Measurements from ENCODE around the gene MAPRE2. TPM values are rescaled to one million over a fixed set of nuclear protein-coding genes. Genes with fewer than 3 reads are reported as not detected.

MAPRE2 gene
- total RNA-seq, 1 experiment from 2014 or later = 29.4 TPM

GRCh38 chr18:35086704-35087103 is 45.5 kb downstream of the MAPRE2 start:
- no peak for TF ChIP-seq CTCF (conservative IDR thresholded peaks at IDR 0.05)
- H2AK5ac ChIP-seq (ENCODE audit: insufficient read length, low read length) = no peak overlapping the region
- DNase-seq = no peak
- H3T11ph ChIP-seq (ENCODE audit: low read length) = no peak overlapping the region
- WGBS (ENCODE audit: extremely low coverage, insufficient read length, low lambda C conversion rate) = no CpG with 5 or more reads among the region's 2 CpGs
- no peaks in the 10 kb centered on the region for H4K20me1 ChIP-seq (ENCODE audit: control insufficient read depth, insufficient read depth, insufficient read length)
- no peak overlapping the region for H4K8ac ChIP-seq (replicated peaks; ENCODE audit: insufficient read length, low read depth, low read length)
- no peak overlapping the region for H2AFZ ChIP-seq (ENCODE audit: low read length)
- no peak overlapping the region for H2BK20ac ChIP-seq (ENCODE audit: low read depth, low read length, poor library complexity, severe bottlenecking)
- no peak overlapping the region for H3K14ac ChIP-seq (ENCODE audit: insufficient read depth, low read length)
- H3K27me3 ChIP-seq (ENCODE audit: insufficient read depth, low read length) = no peaks in the 10 kb centered on the region
- H2BK5ac ChIP-seq (ENCODE audit: insufficient read length, low read length) = no peak overlapping the region
- no peaks in the 10 kb centered on the region for H3K9me3 ChIP-seq (ENCODE audit: control insufficient read depth, low read depth, low read length)
- Mint-ChIP-seq H3K27me3 (ENCODE audit: low read depth) (no peaks in the 10 kb centered on the region), H3K36me3 (ENCODE audit: insufficient read depth in 1 of 3, low read depth in 3 of 3) (no peaks in the 10 kb centered on the region), H3K27ac (no peak overlapping the region), H3K4me1 (peaks cover 0 to 2% of the 10 kb centered on the region in 2 experiments; a peak in 1 of 4 replicates), H3K4me3 (no peak overlapping the region), H3K9me3 (no peaks in the 10 kb centered on the region)
- H3K27ac ChIP-seq (ENCODE audit: insufficient read length, low read depth, low read length) = no peak overlapping the region
- no peaks in the 10 kb centered on the region for H3K4me1 ChIP-seq (ENCODE audit: insufficient read depth, low read length)
- H2BK15ac ChIP-seq (ENCODE audit: low read depth, low read length) = no peak overlapping the region
- no peak overlapping the region for H3K4me2 ChIP-seq (ENCODE audit: insufficient read depth, insufficient read length, low read length)
- H3K79me2 ChIP-seq (ENCODE audit: insufficient read depth, low read length) = no peaks in the 10 kb centered on the region
- no peak overlapping the region for H3K18ac ChIP-seq (ENCODE audit: insufficient read length, low read depth, low read length)
- no peak overlapping the region for H3K4ac ChIP-seq (ENCODE audit: low read depth, low read length)
- no peak overlapping the region for H2BK120ac ChIP-seq (ENCODE audit: low read depth, low read length, poor library complexity, severe bottlenecking)
- H3K56ac ChIP-seq (ENCODE audit: insufficient read length, low read depth, low read length) = no peak overlapping the region
- no peak overlapping the region for H2BK12ac ChIP-seq (ENCODE audit: insufficient read length, low read depth, low read length)
- no peak overlapping the region for H4K91ac ChIP-seq (ENCODE audit: insufficient read length, low read depth, low read length)
- no peak overlapping the region for H4K5ac ChIP-seq (ENCODE audit: insufficient read length, low read depth, low read length)
- no peaks in the 10 kb centered on the region for H3K23me2 ChIP-seq (ENCODE audit: insufficient read length, low read depth, low read length, poor library complexity, severe bottlenecking)
- no peak overlapping the region for H3K9ac ChIP-seq (ENCODE audit: extremely low read depth, insufficient read length, low read length)
- H3K23ac ChIP-seq (ENCODE audit: insufficient read length, low read depth, low read length) = no peak overlapping the region
- no peaks in the 10 kb centered on the region for H3K79me1 ChIP-seq (ENCODE audit: insufficient read depth, low read depth, low read length, poor library complexity, severe bottlenecking)

Data from H9 (cell line).